ENCODE data around the gene NDUFV1.
"Not testable (repeated sequence)": the region's sequence is repeated elsewhere in the genome, so short reads cannot be mapped to it uniquely, and the experiment has no call there.

NDUFV1 gene

GRCh38 chr11:67606492-67607295, at the start of gene NDUFV1:
TSS of gene NDUFV1 (plus strand) at chr11:67606936. CDS start at chr11:67607005, 69 bp downstream.
- peak; percentile 93 to 97 for DNase-seq

GRCh38 chr11:67558084-67558772, 48.5 kb upstream of the NDUFV1 start:
- no peak for DNase-seq

- DNase-seq: no peak
Observed at GRCh38 chr11:67561971-67562619, 44.6 kb upstream of the NDUFV1 start.

- no peak for DNase-seq
Observed at GRCh38 chr11:67562963-67563704, 43.6 kb upstream of the NDUFV1 start.

DNA sequence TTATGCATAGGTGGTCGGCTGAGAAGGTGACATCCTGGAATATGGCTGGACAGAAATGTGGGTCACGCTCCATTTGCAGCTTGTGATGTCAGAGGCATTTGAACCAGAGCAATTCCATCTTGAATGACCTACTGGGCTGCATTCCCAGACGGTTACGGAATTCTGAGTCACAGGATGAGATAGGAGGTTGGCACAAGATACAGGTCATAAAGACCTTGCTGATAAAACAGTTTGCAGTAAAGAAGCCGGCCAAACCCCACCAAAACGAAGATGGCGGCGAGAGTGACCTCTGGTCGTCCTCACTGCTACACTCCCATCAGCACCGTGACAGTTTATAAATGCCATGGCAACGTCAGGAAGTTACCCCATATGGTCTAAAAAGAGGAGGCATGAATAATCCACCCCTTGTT, 43.0 kb upstream of the NDUFV1 start:
- not testable (repeated sequence) for DNase-seq

GRCh38 chr11:67564230-67564629, 42.5 kb upstream of the NDUFV1 start:
- no peak for DNase-seq

DNA sequence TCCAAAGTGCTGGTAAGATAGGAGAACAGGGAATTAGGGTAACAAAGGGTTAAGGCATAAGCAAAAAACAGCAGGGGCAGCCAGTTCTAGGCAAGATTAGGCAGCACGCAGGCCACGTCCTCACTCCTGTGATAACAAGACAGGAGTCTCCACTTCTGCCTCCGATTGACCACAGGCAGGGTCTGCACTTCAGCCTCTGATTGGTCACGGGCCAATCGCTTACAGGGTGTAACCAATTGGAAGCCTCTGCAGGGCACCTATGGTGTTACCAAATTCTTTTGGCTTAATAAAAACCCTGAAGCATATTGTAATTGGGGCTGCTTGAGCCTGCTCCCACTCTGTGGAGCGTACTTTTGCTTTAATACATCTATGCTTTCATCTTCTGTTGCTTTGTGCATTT, 35.3 kb upstream of the NDUFV1 start:
- DNase-seq: no peak

- no peak for DNase-seq
Observed at GRCh38 chr11:67572305-67572704, 34.4 kb upstream of the NDUFV1 start.

DNA sequence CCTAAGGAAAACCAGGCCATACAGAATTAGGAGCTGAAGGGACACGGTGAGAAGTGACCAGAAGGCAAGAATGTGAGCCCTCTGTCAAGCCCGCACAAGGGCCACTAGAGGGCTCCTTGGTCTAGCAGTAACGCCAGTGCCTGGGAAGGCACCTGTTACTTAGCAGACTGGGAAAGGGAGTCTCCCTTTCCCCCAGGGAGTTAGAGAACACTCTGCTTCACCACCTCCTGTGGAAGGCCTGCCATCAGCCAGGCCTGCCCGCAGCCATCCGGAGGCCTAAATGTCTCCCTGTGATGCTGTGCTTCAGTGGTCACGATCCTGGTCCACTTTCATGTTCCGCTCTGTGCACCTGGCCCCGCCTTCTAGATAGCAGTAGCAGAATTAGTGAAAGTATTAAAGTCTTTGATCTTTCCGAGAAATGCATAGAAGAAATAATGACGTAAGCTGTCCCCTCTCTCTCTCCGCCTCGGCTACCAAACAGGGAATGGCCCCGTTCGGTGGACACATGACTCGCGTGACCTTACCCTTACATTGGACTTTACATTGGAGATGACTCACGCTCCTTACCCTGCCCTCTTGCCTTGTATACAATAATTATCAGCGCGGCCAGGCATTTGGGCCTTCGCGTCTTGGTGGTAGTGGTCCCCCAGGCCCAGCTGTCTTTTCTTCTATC, 33.9 kb upstream of the NDUFV1 start:
- DNase-seq: peak in 1 of 2 experiments; percentile 13

GRCh38 chr11:67574938-67575337, 31.8 kb upstream of the NDUFV1 start:
- no peak for DNase-seq

DNA sequence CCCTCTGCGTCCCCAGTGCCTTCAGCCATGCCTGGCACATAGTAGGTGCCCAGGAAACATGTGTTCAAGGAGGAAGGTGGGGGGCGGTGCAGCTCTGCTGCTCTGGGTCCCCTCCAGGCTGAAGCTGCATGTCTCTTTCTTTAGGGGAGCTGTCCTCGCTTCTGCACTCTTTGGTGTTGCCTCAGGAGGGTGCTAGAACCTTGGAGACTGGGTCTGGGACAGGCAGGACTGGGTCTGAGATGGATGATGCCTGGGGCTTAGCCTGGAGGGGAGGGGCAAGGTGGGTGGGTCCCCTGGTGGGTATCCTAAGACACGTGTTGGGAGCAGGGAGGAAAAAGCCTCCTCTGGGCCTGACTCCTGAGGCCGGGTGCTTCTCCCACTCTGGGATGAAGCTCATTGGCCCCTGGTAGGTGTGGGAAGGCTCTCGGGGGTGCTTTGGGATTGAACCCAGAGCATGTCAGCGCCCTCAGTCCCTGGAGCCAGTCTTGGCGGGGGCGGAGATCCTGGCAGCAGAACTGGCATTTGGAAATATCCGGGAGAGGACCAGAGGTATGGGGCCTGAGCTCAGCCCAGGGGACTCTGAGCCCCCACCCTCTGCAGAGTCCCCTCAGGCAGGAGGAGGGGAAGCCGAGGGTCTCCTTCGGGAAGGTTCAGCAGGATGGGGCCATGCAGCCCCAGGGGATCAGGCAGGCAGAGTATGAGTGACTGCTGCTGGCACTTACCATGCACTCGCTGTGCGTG, 29.8 kb upstream of the NDUFV1 start:
- no peak for DNase-seq

- DNase-seq: no peak
Observed at GRCh38 chr11:67577951-67578350, 28.8 kb upstream of the NDUFV1 start.

DNA sequence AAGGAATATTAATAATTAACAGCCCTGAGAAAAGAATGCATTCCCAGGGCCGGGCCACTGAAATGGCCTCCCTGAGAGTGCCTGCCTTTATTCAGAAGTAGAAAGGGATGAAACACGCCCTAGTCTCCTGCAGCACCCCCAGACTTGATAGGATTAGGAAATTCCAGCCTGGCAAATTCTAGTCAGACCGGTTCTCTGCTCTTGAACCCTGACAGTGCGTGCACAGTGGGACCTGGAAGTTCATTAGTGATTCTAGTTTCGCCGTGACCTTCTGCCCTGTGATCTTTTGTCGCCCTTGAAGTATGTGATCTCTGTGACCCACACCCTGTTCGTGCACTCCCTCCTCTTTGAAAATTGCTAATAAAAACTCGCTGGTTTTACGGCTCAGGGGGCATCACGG, 25.3 kb upstream of the NDUFV1 start:
- DNase-seq: no peak

- no peak for DNase-seq
Observed at GRCh38 chr11:67582011-67582410, 24.7 kb upstream of the NDUFV1 start.

GRCh38 chr11:67583247-67584204, 23.2 kb upstream of the NDUFV1 start, which contains the start of gene GSTP1:
TSS of gene GSTP1 (plus strand) at chr11:67583812. CDS start at chr11:67583844, 32 bp downstream.
- DNase-seq: peak; percentile 73 to 94

DNA sequence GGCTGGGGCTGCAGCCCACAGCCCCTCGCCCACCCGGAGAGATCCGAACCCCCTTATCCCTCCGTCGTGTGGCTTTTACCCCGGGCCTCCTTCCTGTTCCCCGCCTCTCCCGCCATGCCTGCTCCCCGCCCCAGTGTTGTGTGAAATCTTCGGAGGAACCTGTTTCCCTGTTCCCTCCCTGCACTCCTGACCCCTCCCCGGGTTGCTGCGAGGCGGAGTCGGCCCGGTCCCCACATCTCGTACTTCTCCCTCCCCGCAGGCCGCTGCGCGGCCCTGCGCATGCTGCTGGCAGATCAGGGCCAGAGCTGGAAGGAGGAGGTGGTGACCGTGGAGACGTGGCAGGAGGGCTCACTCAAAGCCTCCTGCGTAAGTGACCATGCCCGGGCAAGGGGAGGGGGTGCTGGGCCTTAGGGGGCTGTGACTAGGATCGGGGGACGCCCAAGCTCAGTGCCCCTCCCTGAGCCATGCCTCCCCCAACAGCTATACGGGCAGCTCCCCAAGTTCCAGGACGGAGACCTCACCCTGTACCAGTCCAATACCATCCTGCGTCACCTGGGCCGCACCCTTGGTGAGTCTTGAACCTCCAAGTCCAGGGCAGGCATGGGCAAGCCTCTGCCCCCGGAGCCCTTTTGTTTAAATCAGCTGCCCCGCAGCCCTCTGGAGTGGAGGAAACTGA, 22.4 kb upstream of the NDUFV1 start:
- DNase-seq: no peak

GRCh38 chr11:67584881-67585873, 21.6 kb upstream of the NDUFV1 start:
- DNase-seq: no peak

DNA sequence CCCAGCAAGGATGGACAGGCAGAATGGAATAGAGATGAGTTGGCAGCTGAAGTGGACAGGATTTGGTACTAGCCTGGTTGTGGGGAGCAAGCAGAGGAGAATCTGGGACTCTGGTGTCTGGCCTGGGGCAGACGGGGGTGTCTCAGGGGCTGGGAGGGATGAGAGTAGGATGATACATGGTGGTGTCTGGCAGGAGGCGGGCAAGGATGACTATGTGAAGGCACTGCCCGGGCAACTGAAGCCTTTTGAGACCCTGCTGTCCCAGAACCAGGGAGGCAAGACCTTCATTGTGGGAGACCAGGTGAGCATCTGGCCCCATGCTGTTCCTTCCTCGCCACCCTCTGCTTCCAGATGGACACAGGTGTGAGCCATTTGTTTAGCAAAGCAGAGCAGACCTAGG, 20.8 kb upstream of the NDUFV1 start:
- DNase-seq: no peak

Measured in NCI-H446 (cell line).